PC-3 (cell line): Measurements from ENCODE around the gene TANC1. TPM values are rescaled to one million over a fixed set of nuclear protein-coding genes. Genes with fewer than 3 reads are reported as not detected.

Experiments
- ATAC-seq: fragments of 200-7000 bp; cut with Tn5 transposase; 2 replicates; pipeline ENCODE4 v1.9.1; 2020; ENCODE audit warnings: mild to moderate bottlenecking, moderate library complexity
- BruUV-seq: library from RNA; stranded (reverse); fragments of 400-500 nt; replicated peaks from 2 replicates; lab custom pipeline; 2021; lab: Mats Ljungman, UMichigan
- CTCF ChIA-PET: fragments of 300-600 bp; sonication (Branson Sonifier 250); formaldehyde crosslinking; loops from one replicate; lab custom pipeline; 2022; ENCODE audit warnings: antibody characterized with exemption; lab: Charles Lee
- POLR2A ChIA-PET: fragments of 300-600 bp; sonication (Branson Sonifier 250); formaldehyde crosslinking; loops from one replicate; lab custom pipeline; 2022; ENCODE audit warnings: antibody characterized with exemption; ENCODE audit not compliant: unreplicated experiment; lab: Charles Lee
- DNase-seq: peaks from one replicate; pipeline ENCODE4 v3.0.0-alpha.2; 2015
- H2AFZ ChIP-seq: fragments of 300-600 bp; sonication (generic); 2 replicates; pipeline ENCODE4 v1.6.0; 2016; ENCODE audit warnings: antibody characterized with exemption, low read length
- H3F3A ChIP-seq: fragments of 300-600 bp; sonication (generic); one replicate; pipeline ENCODE4 v1.6.0; 2017; ENCODE audit warnings: antibody characterized with exemption, low read length, control low read depth, mild to moderate bottlenecking; ENCODE audit not compliant: unreplicated experiment
- H3K27ac ChIP-seq: fragments of 300-600 bp; sonication (generic); 2 replicates; pipeline ENCODE4 v1.5.1; 2016; ENCODE audit warnings: mild to moderate bottlenecking, low read length
- H3K27me3 ChIP-seq: fragments of 300-600 bp; sonication (generic); 2 replicates; pipeline ENCODE4 v1.6.1; 2016; ENCODE audit warnings: low read length, mixed read lengths
- H3K36me3 ChIP-seq: fragments of 300-600 bp; sonication (generic); 2 replicates; pipeline ENCODE4 v1.6.1; 2016; ENCODE audit warnings: low read depth, mixed run types, low read length, mixed read lengths
- H3K4me1 ChIP-seq: fragments of 300-600 bp; sonication (generic); 2 replicates; pipeline ENCODE4 v1.5.1; 2016; ENCODE audit warnings: low read length; ENCODE audit not compliant: insufficient read depth
- H3K4me2 ChIP-seq: fragments of 300-600 bp; sonication (generic); 2 replicates; pipeline ENCODE4 v1.6.0; 2016; ENCODE audit warnings: low read length
- H3K4me3 ChIP-seq: fragments of 300-600 bp; sonication (generic); 2 replicates; pipeline ENCODE4 v1.5.1; 2016; ENCODE audit warnings: mild to moderate bottlenecking, low read length, mixed read lengths
- H3K79me2 ChIP-seq: fragments of 300-600 bp; sonication (generic); 2 replicates; pipeline ENCODE4 v1.6.1; 2017; ENCODE audit warnings: low read length, mixed read lengths
- H3K9ac ChIP-seq: fragments of 300-600 bp; sonication (generic); 2 replicates; pipeline ENCODE4 v1.6.0; 2016; ENCODE audit warnings: mild to moderate bottlenecking, low read length
- H3K9me2 ChIP-seq: fragments of 300-600 bp; sonication (generic); replicated peaks from 2 replicates; pipeline ENCODE4 v1.6.1; 2016; ENCODE audit warnings: mixed run types, low read length, mixed read lengths
- H3K9me3 ChIP-seq: fragments of 300-600 bp; sonication (generic); 2 replicates; pipeline ENCODE4 v1.6.1; 2016; ENCODE audit warnings: low read length, mixed read lengths
- H4K20me1 ChIP-seq: fragments of 300-600 bp; sonication (generic); 2 replicates; pipeline ENCODE4 v1.6.1; 2016; ENCODE audit warnings: low read length, mixed read lengths
- CTCF ChIP-seq: fragments of 300-600 bp; sonication (generic); conservative IDR thresholded peaks from 2 replicates; pipeline ENCODE4 v1.5.1; 2017; ENCODE audit warnings: antibody characterized with exemption, low read depth, mild to moderate bottlenecking, low read length
- EZH2 ChIP-seq: fragments of 300-600 bp; sonication (generic); IDR thresholded peaks from one replicate; pipeline ENCODE4 v1.6.1; 2017; ENCODE audit warnings: antibody characterized with exemption, mild to moderate bottlenecking, low read length; ENCODE audit not compliant: unreplicated experiment
- EZH2phosphoT487 ChIP-seq: fragments of 300-600 bp; sonication (generic); IDR thresholded peaks from 2 replicates; pipeline ENCODE4 v1.6.1; 2018; ENCODE audit warnings: mild to moderate bottlenecking, antibody characterized with exemption, low read length, borderline replicate concordance
- intact Hi-C: fragments of 100-400 bp; cut with micrococcal nuclease; formaldehyde crosslinking; loops from 2 replicates; pipeline ENCODE4 v1.9.0; 2023
- total RNA-seq: library from RNA; depleted of rRNA; stranded (reverse); fragments of >200 nt; gene quantifications from 2 replicates; pipeline ENCODE4 v1.2.3, GENCODE V29; 2014

The TANC1 gene
- total RNA-seq, 1 experiment from 2014 or later, result 17.6 TPM

GRCh38 chr2:159156834-159157233 lies 188.4 kb downstream of the TANC1 start:
- Histone ChIP-seq H2AFZ (no peak overlapping the region), H3K79me2 (no peaks in the 10 kb centered on the region), H3K4me2 (no peak overlapping the region), H3K27ac (no peak overlapping the region), H3K9ac (no peak overlapping the region), H3K4me3 (no peak overlapping the region), H3K27me3 (no peaks in the 10 kb centered on the region), H3K4me1 (peaks cover 28% of the 10 kb centered on the region), H3F3A (no peaks in the 10 kb centered on the region), H3K9me2 (no peaks in the 10 kb centered on the region), H3K9me3 (no peaks in the 10 kb centered on the region), H4K20me1 (no peaks in the 10 kb centered on the region), H3K36me3 (peaks cover 5% of the 10 kb centered on the region; the same call in 1 of the 2 replicates)
- ChIA-PET POLR2A (no interaction called here), CTCF (no interaction called here)
- DNase-seq (no peak), ATAC-seq (no peak)
- BruUV-seq, result no TSS peak
- intact Hi-C loops, result loop anchor here (2.0 kb wide), 1 partner anchor 20 kb away; no protein-coding TSS in a partner anchor
- TF ChIP-seq EZH2 (no peak), CTCF (no peak), EZH2phosphoT487 (no peak)

DNA sequence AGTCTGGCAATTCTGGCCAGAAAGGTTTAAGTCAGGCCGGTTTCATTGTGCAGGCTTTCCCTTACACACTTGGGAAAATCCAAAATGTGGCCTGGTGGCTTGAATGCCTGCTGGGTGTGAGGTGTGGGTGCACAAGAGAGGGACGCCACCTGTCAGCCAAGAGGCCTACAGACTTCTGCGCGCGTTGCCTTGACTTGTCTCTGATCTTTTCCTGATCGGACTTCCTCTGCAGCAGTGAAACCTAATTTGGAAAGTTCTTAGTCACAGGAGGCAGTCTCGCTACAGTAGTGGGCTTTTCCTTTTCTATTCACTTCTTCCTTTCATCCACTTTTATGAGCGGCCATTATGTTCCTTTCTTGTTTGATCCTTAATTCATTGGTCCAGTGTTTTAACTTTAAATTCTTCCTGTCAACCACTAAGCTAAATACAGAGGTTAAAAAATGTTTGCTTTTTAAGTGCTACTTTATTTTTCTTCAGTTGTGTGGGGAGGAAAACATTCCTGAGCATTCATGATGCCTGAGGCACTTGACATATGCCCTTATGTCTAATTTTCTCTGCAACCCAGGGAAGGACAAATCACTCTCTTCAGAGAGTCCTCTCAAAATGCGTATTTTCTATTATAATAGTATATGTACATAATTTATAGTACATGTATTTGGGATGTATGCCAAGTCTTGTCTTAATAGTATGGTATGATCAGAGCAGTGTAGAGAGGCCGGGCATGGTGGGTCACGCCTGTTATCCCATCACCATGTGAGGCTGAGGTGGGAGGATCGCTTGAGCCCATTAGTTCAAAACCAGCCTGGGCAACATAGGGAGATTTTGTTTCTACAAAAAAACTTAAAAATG lies 189.1 kb downstream of the TANC1 start:
- no TSS peak for BruUV-seq
- ChIA-PET POLR2A (no interaction called here), CTCF (interaction anchor here (0.6 kb wide), 1 partner anchor 11 kb away, joined by 3 read pairs; no protein-coding TSS in a partner anchor)
- 0 out of 2 replicates have a peak, but pooled peaks cover 5% of the 10 kb centered on the region for H3K36me3 ChIP-seq
- H3F3A ChIP-seq, result no peaks in the 10 kb centered on the region
- no peak overlapping the region for H3K9ac ChIP-seq
- DNase-seq (no peak), ATAC-seq (no peak)
- no peak overlapping the region for H3K4me3 ChIP-seq
- H3K4me2 ChIP-seq, result no peak overlapping the region
- no peaks in the 10 kb centered on the region for H3K79me2 ChIP-seq
- H3K27me3 ChIP-seq, result no peaks in the 10 kb centered on the region
- H3K9me2 ChIP-seq, result no peaks in the 10 kb centered on the region
- intact Hi-C loops, result loop anchor here (2.0 kb wide), 1 partner anchor 21 kb away; no protein-coding TSS in a partner anchor
- no peak overlapping the region for H2AFZ ChIP-seq
- H3K27ac ChIP-seq, result no peak overlapping the region
- no peaks in the 10 kb centered on the region for H4K20me1 ChIP-seq
- TF ChIP-seq EZH2 (no peak), EZH2phosphoT487 (no peak), CTCF (no peak)
- H3K4me1 ChIP-seq, result peaks cover 28% of the 10 kb centered on the region
- H3K9me3 ChIP-seq, result no peaks in the 10 kb centered on the region

GRCh38 chr2:159160412-159160811 lies 192.0 kb downstream of the TANC1 start:
- Histone ChIP-seq H3K79me2 (no peaks in the 10 kb centered on the region), H3K36me3 (peaks cover 6% of the 10 kb centered on the region; the same call in 1 of the 2 replicates), H3K9ac (no peak overlapping the region), H3K4me2 (no peak overlapping the region), H3K27ac (no peak overlapping the region), H3F3A (no peaks in the 10 kb centered on the region), H4K20me1 (no peaks in the 10 kb centered on the region), H3K9me3 (no peaks in the 10 kb centered on the region), H3K4me3 (no peak overlapping the region), H3K9me2 (no peaks in the 10 kb centered on the region), H2AFZ (no peak overlapping the region), H3K27me3 (no peaks in the 10 kb centered on the region), H3K4me1 (peaks cover 6% of the 10 kb centered on the region)
- ATAC-seq (no peak), DNase-seq (no peak)
- no TSS peak for BruUV-seq
- CTCF ChIA-PET, result no interaction called here
- POLR2A ChIA-PET, result no interaction called here
- intact Hi-C loops, result no loop called here
- no peak for TF ChIP-seq EZH2
- no peak for TF ChIP-seq CTCF
- no peak for TF ChIP-seq EZH2phosphoT487
